K562 (cell line): ENCODE measurements around the gene MBD4. TPM values are rescaled to one million over a fixed set of nuclear protein-coding genes. Genes with fewer than 3 reads are reported as not detected.
A peak's percentile ranks its signal among the peaks of the same experiment; 100 is the strongest.

Source experiments
- CBX5 ChIP-seq: IDR thresholded peaks from 2 replicates; pipeline ENCODE4 v1.6.1; 2014; ENCODE audit warnings: low read depth, borderline replicate concordance
- CCNT2 ChIP-seq: IDR thresholded peaks from 2 replicates; pipeline ENCODE4 v1.6.1; 2011; ENCODE audit warnings: borderline replicate concordance, low read depth, mild to moderate bottlenecking, moderate library complexity, mixed read lengths, low read length; ENCODE audit not compliant: insufficient read length; ENCODE audit errors: extremely low read depth
- CEBPZ ChIP-seq: fragments of 150-350 bp; IDR thresholded peaks from 2 replicates; pipeline ENCODE4 v1.6.1; 2014; ENCODE audit warnings: low read depth, mild to moderate bottlenecking, low read length, borderline replicate concordance
- DLX4 ChIP-seq: fragments of 250-450 bp; sonication (Bioruptor Pico); IDR thresholded peaks from 2 replicates; pipeline ENCODE4 v1.6.1; 2021; ENCODE audit warnings: mild to moderate bottlenecking
- EP400 ChIP-seq: fragments of 450-650 bp; IDR thresholded peaks from 2 replicates; pipeline ENCODE4 v1.6.1; 2017; ENCODE audit warnings: antibody characterized with exemption, mild to moderate bottlenecking, moderate library complexity
- ID3 ChIP-seq, 2 experiments: fragments of 250-450 bp in 1 of 2; fragments of 450-650 bp in 1 of 2; sonication (Bioruptor Pico) in 1 of 2; IDR thresholded peaks; 2 replicates each; pipeline versions ENCODE4 v1.6.1 to v1.8.0; 2016 to 2021; ENCODE audit warnings: mild to moderate bottlenecking in 2 of 2, moderate library complexity in 2 of 2, missing compliant biosample characterization in 1 of 2, missing genetic modification characterization in 1 of 2
- KAT2B ChIP-seq: IDR thresholded peaks from one replicate; pipeline ENCODE4 v1.6.1; 2012; ENCODE audit warnings: low read depth, mild to moderate bottlenecking, control low read depth, inconsistent platforms, low read length, moderate library complexity
- MAFK ChIP-seq: IDR thresholded peaks from 2 replicates; pipeline ENCODE4 v1.6.1; 2011; ENCODE audit warnings: low read length, improper control_type of control experiment
- NCOA6 ChIP-seq: fragments of 450-650 bp; IDR thresholded peaks from 2 replicates; pipeline ENCODE4 v1.6.1; 2017; ENCODE audit warnings: mild to moderate bottlenecking
- NCOR1 ChIP-seq: fragments of 450-650 bp; IDR thresholded peaks from 2 replicates; pipeline ENCODE4 v1.6.1; 2016; ENCODE audit warnings: mild to moderate bottlenecking, moderate library complexity
- NFIC ChIP-seq: fragments of 450-650 bp; IDR thresholded peaks from 2 replicates; pipeline ENCODE4 v1.6.1; 2017; ENCODE audit warnings: mild to moderate bottlenecking, inconsistent platforms
- SAFB ChIP-seq: fragments of 200-400 bp; formaldehyde crosslinking; IDR thresholded peaks from 2 replicates; pipeline ENCODE4 v1.6.1; 2017; ENCODE audit warnings: low read depth, low read length, borderline replicate concordance
- SETDB1 ChIP-seq: IDR thresholded peaks from one replicate; pipeline ENCODE4 v1.6.1; 2012; ENCODE audit warnings: low read length, control low read depth, inconsistent platforms
- SMAD3 ChIP-seq: fragments of 450-650 bp; formaldehyde crosslinking; conservative IDR thresholded peaks from 2 replicates; pipeline ENCODE4 v1.4.0; 2020; ENCODE audit warnings: mild to moderate bottlenecking
- TAF7 ChIP-seq: fragments of 450-650 bp; IDR thresholded peaks from 2 replicates; pipeline ENCODE4 v1.6.1; 2016; ENCODE audit warnings: missing genetic modification characterization, missing compliant biosample characterization
- TEAD2 ChIP-seq: fragments of 450-650 bp; IDR thresholded peaks from 2 replicates; pipeline ENCODE4 v1.6.1; 2016; ENCODE audit warnings: missing genetic modification characterization, control low read depth, missing compliant biosample characterization
- ZBTB1 ChIP-seq: sonication (generic); formaldehyde crosslinking; IDR thresholded peaks from 2 replicates; pipeline ENCODE4 v1.8.1; 2023; ENCODE audit warnings: missing genetic modification reagents, low read depth, mild to moderate bottlenecking, borderline replicate concordance
- ZBTB43 ChIP-seq: sonication (generic); formaldehyde crosslinking; IDR thresholded peaks from 2 replicates; pipeline ENCODE4 v1.8.0; 2023; ENCODE audit warnings: mild to moderate bottlenecking, missing genetic modification reagents
- ZBTB7A ChIP-seq: IDR thresholded peaks from 2 replicates; pipeline ENCODE4 v1.6.1; 2011; ENCODE audit warnings: low read depth, mild to moderate bottlenecking, low read length, moderate library complexity, borderline replicate concordance; ENCODE audit not compliant: control insufficient read depth
- ZC3H4 ChIP-seq: sonication (generic); formaldehyde crosslinking; IDR thresholded peaks from 2 replicates; pipeline ENCODE4 v1.9.0; 2021; ENCODE audit warnings: missing genetic modification reagents, borderline replicate concordance
- ZNF12 ChIP-seq: sonication (generic); formaldehyde crosslinking; IDR thresholded peaks from 2 replicates; pipeline ENCODE4 v1.4.0; 2020; ENCODE audit warnings: mild to moderate bottlenecking, missing genetic modification reagents
- ZNF146 ChIP-seq: IDR thresholded peaks from one replicate; pipeline ENCODE4 v1.6.1; 2018; ENCODE audit warnings: missing compliant biosample characterization; ENCODE audit not compliant: unreplicated experiment
- polyA plus RNA-seq, 8 experiments: library from polyadenylated mRNA; depleted of rRNA in 4 of 8; stranded (reverse) in 5 of 8; unstranded in 3 of 8; fragments of >200 nt; fragmentation: Nextera tagmentation in 2 of 8; fragmentation: Illumina TruSeq in 1 of 8; extraction: Ambion mirVana in 2 of 8; extraction: Trizol in 1 of 8; gene quantifications; 2 replicates each; pipeline versions ENCODE4 v1.2.1 to v1.2.3, GENCODE V29; 2011 to 2014; ENCODE audit warnings: inconsistent platforms in 1 of 8, missing spikeins in 1 of 8
- total RNA-seq, 7 experiments: library from RNA; depleted of rRNA in 6 of 7; stranded (reverse); fragments of >200 nt in 6 of 7; fragmentation: Illumina TruSeq in 2 of 7; extraction: Trizol in 2 of 7; gene quantifications; 2 replicates each; pipeline versions ENCODE4 v1.2.1 to v1.2.3, GENCODE V29; 2011 to 2021; ENCODE audit warnings: low replicate concordance in 1 of 7

Gene MBD4
- total and polyA plus RNA-seq, 9 of the 15 experiments (the other 6 are each of a cell fraction or from before 2014, with no cell fraction given), result 13.3 to 63.9 (median 39.0) TPM

- TF ChIP-seq ZC3H4 (CRISPR knock-in tag) (no peak), ZBTB7A (no peak), ID3 (CRISPR knock-in tag; IDR thresholded peaks at IDR 0.05) (no peak), ID3 (tag; IDR thresholded peaks at IDR 0.05) (0 out of 2 replicates have a peak, but pooled peaks have one; percentile 59), CCNT2 (peak; percentile 87), SAFB (no peak), NFIC (peak; percentile 83), TEAD2 (tag) (no peak), ZNF12 (no peak), DLX4 (CRISPR knock-in tag) (no peak), SETDB1 (no peak), ZBTB43 (CRISPR knock-in tag) (no peak), KAT2B (no peak), ZBTB1 (CRISPR knock-in tag) (no peak), EP400 (no peak), NCOA6 (no peak; the same call in 1 of the 2 replicates), SMAD3 (no peak), MAFK (no peak), NCOR1 (peak; percentile 95), CBX5 (no peak), TAF7 (tag) (0 out of 2 replicates have a peak, but pooled peaks have one; percentile 18), ZNF146 (CRISPR knock-in tag) (no peak), CEBPZ (no peak)
These were observed 21.9 kb upstream of the MBD4 start (continued) for GRCh38 chr3:129461461-129462146.
